ENCODE results near the gene RGS3. TPM values are rescaled to one million over a fixed set of nuclear protein-coding genes. Genes with fewer than 3 reads are reported as not detected.

The RGS3 gene
- total and polyA plus RNA-seq, 7 donors: 26.9 to 50.7 (median 38.3) TPM

- H3K9me3 ChIP-seq: no peaks in the 10 kb centered on the region
- H3K4me3 ChIP-seq: no peak overlapping the region
- H3K4me1 ChIP-seq: peaks cover 0 to 76% (median 66%) of the 10 kb centered on the region in 4 donors
- 56 to 77% methylated on average over 1 of the region's 1 CpG for WGBS, 2 donors
- intact Hi-C loops (cut with DNase I): loop anchor here (5.0 kb wide), 3 partner anchors 35 to 125 kb away; partner anchors contain the start of gene RGS3
- TF ChIP-seq EP300 (IDR thresholded peaks at IDR 0.05) (no peak), POLR2A (IDR thresholded peaks at IDR 0.05) (no peak), CTCF (IDR thresholded peaks at IDR 0.05) (no peak)
- DNase-seq: no peak
- peak overlapping the region; percentile 61 to 83 (median 78) for H3K27ac ChIP-seq
- peaks cover 0 to 11% (median 0%) of the 10 kb centered on the region in 4 donors for H3K36me3 ChIP-seq
- H3K27me3 ChIP-seq: no peaks in the 10 kb centered on the region
These were observed 58.9 kb downstream of the RGS3 start for GRCh38 chr9:113522419-113522818.

- H3K4me3 ChIP-seq: no peak overlapping the region
- H3K27ac ChIP-seq: peak overlapping the region; percentile 61 to 83 (median 78)
- no peaks in the 10 kb centered on the region for H3K9me3 ChIP-seq
- H3K27me3 ChIP-seq: no peaks in the 10 kb centered on the region
- peaks cover 0 to 7% (median 0%) of the 10 kb centered on the region in 4 donors for H3K36me3 ChIP-seq
- no peak for DNase-seq
- peaks cover 0 to 80% (median 71%) of the 10 kb centered on the region in 4 donors for H3K4me1 ChIP-seq
- no peak for TF ChIP-seq POLR2A (IDR thresholded peaks at IDR 0.05)
- 85 to 87% methylated on average over 8 of the region's 8 CpGs for WGBS, 2 donors
- intact Hi-C loops (cut with DNase I): loop anchor here (5.0 kb wide), 3 partner anchors 36 to 124 kb away; partner anchors contain the start of gene RGS3
These were observed 59.3 kb downstream of the RGS3 start for GRCh38 chr9:113522858-113523257.

GRCh38 chr9:113523421-113524141 is 60.1 kb downstream of the RGS3 start:
- Histone ChIP-seq H3K4me1 (peaks cover 0 to 88% (median 78%) of the 10 kb centered on the region in 4 donors), H3K36me3 (peaks cover 0 to 2% (median under 1%) of the 10 kb centered on the region in 4 donors), H3K27ac (peak overlapping the region; percentile 61 to 83 (median 78)), H3K9me3 (no peaks in the 10 kb centered on the region), H3K27me3 (no peaks in the 10 kb centered on the region), H3K4me3 (peak overlapping the region in 2 of 4 donors; percentile 4 to 8)
- DNase-seq: no peak
- WGBS, 2 donors: 21 to 31% methylated on average over 19 of the region's 19 CpGs
- TF ChIP-seq EP300 (IDR thresholded peaks at IDR 0.05) (no peak), CTCF (IDR thresholded peaks at IDR 0.05) (no peak), POLR2AphosphoS5 (IDR thresholded peaks at IDR 0.05) (peak in 1 of 4 donors; percentile 18), POLR2A (IDR thresholded peaks at IDR 0.05) (peak in 1 of 2 donors; percentile 31)
- intact Hi-C loops (cut with DNase I): loop anchor here (5.0 kb wide), 3 partner anchors 36 to 124 kb away; partner anchors contain the start of gene RGS3

- TF ChIP-seq CTCF (IDR thresholded peaks at IDR 0.05) (no peak), EP300 (IDR thresholded peaks at IDR 0.05) (no peak), POLR2A (IDR thresholded peaks at IDR 0.05) (peak in 1 of 2 donors; percentile 36), POLR2AphosphoS5 (IDR thresholded peaks at IDR 0.05) (no peak)
- DNase-seq: no peak
- Histone ChIP-seq H3K9me3 (no peaks in the 10 kb centered on the region), H3K36me3 (peaks cover 0 to 10% (median 9%) of the 10 kb centered on the region in 4 donors), H3K27ac (peak overlapping the region; percentile 61 to 83 (median 78)), H3K4me1 (peaks cover 0 to 87% (median 78%) of the 10 kb centered on the region in 4 donors), H3K27me3 (no peaks in the 10 kb centered on the region), H3K4me3 (no peak overlapping the region)
- intact Hi-C loops (cut with DNase I): loop anchor here (5.0 kb wide), 3 partner anchors 37 to 123 kb away; partner anchors contain the start of gene RGS3
- 18 to 56% methylated on average over 4 of the region's 4 CpGs for WGBS, 2 donors
These were observed 60.9 kb downstream of the RGS3 start for GRCh38 chr9:113524468-113524867.

GRCh38 chr9:113525205-113525604 is 61.7 kb downstream of the RGS3 start:
- Histone ChIP-seq H3K36me3 (peaks cover 0 to 18% (median 10%) of the 10 kb centered on the region in 4 donors), H3K27me3 (no peaks in the 10 kb centered on the region), H3K9me3 (no peaks in the 10 kb centered on the region), H3K4me3 (no peak overlapping the region), H3K27ac (peak overlapping the region; percentile 74 to 83 (median 80)), H3K4me1 (peaks cover 0 to 82% (median 74%) of the 10 kb centered on the region in 4 donors)
- intact Hi-C loops (cut with DNase I): loop anchor here (5.0 kb wide), 1 partner anchor 42 kb away; no protein-coding TSS in a partner anchor
- 87% methylated on average over 4 of the region's 4 CpGs for WGBS, 2 donors
- TF ChIP-seq POLR2AphosphoS5 (IDR thresholded peaks at IDR 0.05) (no peak), EP300 (IDR thresholded peaks at IDR 0.05) (no peak), CTCF (IDR thresholded peaks at IDR 0.05) (no peak), POLR2A (IDR thresholded peaks at IDR 0.05) (no peak)
- no peak for DNase-seq

Measured in sigmoid colon (tissue), 7 donors.